Mucosa of descending colon (tissue), 3 donors: ENCODE results near the gene NUP188. TPM values are rescaled to one million over a fixed set of nuclear protein-coding genes. Genes with fewer than 3 reads are reported as not detected.

ENCODE experiments used
- ATAC-seq: fragments of 200-7000 bp; cut with Tn5 transposase; one replicate; pipeline ENCODE4 v1.9.1; 2020; ENCODE audit warnings: mild to moderate bottlenecking, moderate library complexity
- DNase-seq, 3 donors: peaks; one replicate each; pipeline ENCODE4 v3.0.0-alpha.2; 2020
- H3K36me3 ChIP-seq: fragments of 200-600 bp; one replicate; pipeline ENCODE4 v1.8.0; 2021; ENCODE audit warnings: low read depth, mild to moderate bottlenecking
- H3K4me1 ChIP-seq: fragments of 200-600 bp; one replicate; pipeline ENCODE4 v1.8.0; 2021; ENCODE audit warnings: low read depth, mild to moderate bottlenecking
- H3K4me3 ChIP-seq: fragments of 200-600 bp; one replicate; pipeline ENCODE4 v1.8.0; 2021; ENCODE audit warnings: mild to moderate bottlenecking
- H3K9me3 ChIP-seq: fragments of 200-600 bp; one replicate; pipeline ENCODE4 v1.8.0; 2021; ENCODE audit warnings: mild to moderate bottlenecking
- intact Hi-C, 2 donors: fragments of 100-400 bp; cut with DNase I in 1 of 2; cut with micrococcal nuclease in 1 of 2; formaldehyde crosslinking; loops; one replicate each; pipeline versions ENCODE4 v1.11.0 to v1.11.1; 2022; cut with DNase I, micrococcal nuclease
- total RNA-seq, 3 donors: library from RNA; stranded (reverse); fragmentation: NEBNext Ultra II Directional in 2 of 3; extraction: Animal tissue kit (Norgen Biotek cat#: 25700) in 2 of 3; gene quantifications; one replicate each; pipeline versions ENCODE4 v1.2.1 to v1.2.4, GENCODE V29; 2021 to 2023
- TF ChIP-seq, protein P1 (sequence below): fragments of 200-600 bp; IDR thresholded peaks from one replicate; pipeline ENCODE4 v1.8.0; 2022; ENCODE audit warnings: antibody characterized with exemption, mild to moderate bottlenecking
- donor health status: DM: no; HTN: no; CAD: no; lungs with moderate emphysema.
- donor health status: DM: no; HTN: no; CAD: no.
- donor health status: DM: no; HTN: yes; CAD: no.

NUP188 gene
- total RNA-seq, 3 donors from 2014 or later: 24.4 to 36.7 (median 30.4) TPM

DNA sequence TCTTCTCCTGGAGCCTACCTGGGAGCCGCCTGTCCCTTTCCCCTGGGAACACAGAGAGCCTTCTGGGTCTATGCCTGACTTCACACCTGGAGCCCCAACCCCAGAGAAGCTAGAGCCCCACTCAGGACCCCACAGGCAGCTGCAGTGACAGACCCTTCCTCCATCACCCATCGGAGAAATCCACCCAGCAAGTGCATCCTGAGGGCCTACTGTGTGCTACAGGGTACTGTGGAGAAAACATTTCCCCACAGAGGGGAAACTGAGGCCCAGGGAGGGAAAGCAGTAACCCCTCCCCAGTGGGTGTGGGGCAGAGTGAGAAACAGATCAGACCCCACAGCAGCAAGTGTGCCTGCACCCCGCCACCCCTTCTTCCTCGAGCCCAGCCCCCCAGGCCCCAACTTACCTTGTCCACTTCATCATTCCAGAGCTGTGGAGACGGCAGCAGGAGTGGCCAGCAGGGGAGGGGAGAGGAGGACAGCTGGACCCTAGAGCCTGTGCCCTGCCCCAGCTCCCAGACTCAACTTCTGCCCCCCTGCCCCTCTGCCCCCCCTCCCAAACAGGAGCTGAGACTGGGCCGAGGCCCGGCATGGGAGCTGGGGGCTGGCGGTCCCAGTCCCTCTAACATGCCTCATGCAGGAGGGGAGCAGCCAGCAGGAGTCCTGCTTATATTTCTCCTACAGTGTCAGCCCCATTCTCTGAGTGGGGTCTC lies 62.9 kb downstream of the NUP188 start:
- TF ChIP-seq, protein P1, sequence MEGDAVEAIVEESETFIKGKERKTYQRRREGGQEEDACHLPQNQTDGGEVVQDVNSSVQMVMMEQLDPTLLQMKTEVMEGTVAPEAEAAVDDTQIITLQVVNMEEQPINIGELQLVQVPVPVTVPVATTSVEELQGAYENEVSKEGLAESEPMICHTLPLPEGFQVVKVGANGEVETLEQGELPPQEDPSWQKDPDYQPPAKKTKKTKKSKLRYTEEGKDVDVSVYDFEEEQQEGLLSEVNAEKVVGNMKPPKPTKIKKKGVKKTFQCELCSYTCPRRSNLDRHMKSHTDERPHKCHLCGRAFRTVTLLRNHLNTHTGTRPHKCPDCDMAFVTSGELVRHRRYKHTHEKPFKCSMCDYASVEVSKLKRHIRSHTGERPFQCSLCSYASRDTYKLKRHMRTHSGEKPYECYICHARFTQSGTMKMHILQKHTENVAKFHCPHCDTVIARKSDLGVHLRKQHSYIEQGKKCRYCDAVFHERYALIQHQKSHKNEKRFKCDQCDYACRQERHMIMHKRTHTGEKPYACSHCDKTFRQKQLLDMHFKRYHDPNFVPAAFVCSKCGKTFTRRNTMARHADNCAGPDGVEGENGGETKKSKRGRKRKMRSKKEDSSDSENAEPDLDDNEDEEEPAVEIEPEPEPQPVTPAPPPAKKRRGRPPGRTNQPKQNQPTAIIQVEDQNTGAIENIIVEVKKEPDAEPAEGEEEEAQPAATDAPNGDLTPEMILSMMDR: no peak
- Histone ChIP-seq H3K4me1 (no peaks in the 10 kb centered on the region), H3K9me3 (no peaks in the 10 kb centered on the region), H3K4me3 (no peak overlapping the region), H3K36me3 (peaks cover 12% of the 10 kb centered on the region)
- ATAC-seq (no peak), DNase-seq (no peak)
- intact Hi-C loops: no loop called here

DNA sequence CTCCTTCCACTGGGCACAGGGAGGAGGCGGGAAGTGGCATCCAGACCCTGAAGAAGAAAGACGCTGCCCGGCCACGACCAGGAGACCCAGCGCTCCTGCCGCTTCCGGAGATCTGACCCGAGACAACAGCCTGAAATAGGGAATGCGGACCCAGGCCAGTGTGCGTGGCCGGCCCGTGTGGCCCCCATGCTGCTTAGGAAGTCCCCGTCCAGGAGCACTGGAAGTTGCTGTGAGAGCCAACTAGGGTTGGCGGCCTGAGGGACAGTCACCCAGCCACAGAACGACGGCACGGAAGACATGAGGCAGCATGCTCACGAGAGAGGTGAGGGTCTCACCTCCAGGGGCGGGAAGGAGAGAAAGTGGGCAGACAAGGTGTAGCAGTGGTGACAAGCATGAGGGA lies 63.7 kb downstream of the NUP188 start:
- no peaks in the 10 kb centered on the region for H3K9me3 ChIP-seq
- H3K4me3 ChIP-seq: no peak overlapping the region
- no peak for ATAC-seq

DNA sequence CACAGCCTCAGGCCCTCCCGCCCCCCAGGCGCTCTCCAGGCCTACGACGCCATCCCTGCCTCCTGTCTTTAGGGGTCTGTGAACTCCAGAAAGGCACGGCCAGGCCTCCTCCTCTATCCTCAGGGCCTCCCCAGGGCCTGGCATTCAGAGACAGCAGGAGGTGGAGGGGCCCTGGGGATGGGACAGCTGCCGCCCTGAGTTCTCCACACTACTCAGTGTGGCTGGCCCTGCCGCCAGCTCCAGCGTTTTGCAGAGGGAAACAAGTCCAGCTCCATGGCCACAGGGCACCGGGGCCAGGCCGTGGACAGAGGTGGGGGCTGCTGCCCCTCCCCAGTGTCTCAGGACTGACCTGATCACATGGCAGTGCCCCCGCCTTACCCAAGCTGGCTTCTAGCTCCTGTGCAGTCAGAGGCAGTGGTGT lies 64.3 kb downstream of the NUP188 start:
- DNase-seq (no peak), ATAC-seq (no peak)
- peaks cover 6% of the 10 kb centered on the region for H3K36me3 ChIP-seq
- intact Hi-C loops: no loop called here
- H3K4me1 ChIP-seq: no peaks in the 10 kb centered on the region
- no peaks in the 10 kb centered on the region for H3K9me3 ChIP-seq
- no peak overlapping the region for H3K4me3 ChIP-seq
- TF ChIP-seq, protein P1: no peak

More for the DNA sequence above, 63.7 kb downstream of the NUP188 start:
- Histone ChIP-seq H3K36me3 (peaks cover 6% of the 10 kb centered on the region), H3K4me1 (no peaks in the 10 kb centered on the region)
- TF ChIP-seq, protein P1: no peak
- DNase-seq: no peak
- intact Hi-C loops: no loop called here

DNA sequence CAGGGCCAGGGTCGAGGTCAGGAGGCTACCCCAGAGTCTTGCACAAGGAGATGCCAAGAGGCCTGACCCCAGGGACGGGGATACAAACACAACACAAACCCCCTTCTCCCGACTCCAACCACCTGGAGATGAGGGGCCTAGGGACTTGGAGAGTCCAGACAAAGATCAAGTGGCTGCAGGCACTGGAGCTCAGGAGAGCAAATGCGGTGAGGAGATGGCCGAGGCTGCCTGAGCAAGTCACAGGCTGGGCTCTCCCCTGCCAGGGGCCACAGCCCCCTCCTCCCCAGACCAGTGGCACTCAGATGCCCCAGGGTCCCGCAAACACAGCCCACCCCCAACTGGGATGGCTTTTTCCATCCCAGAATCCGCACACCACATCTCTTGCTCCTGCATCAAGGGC lies 64.8 kb downstream of the NUP188 start:
- Histone ChIP-seq H3K9me3 (no peaks in the 10 kb centered on the region), H3K4me3 (no peak overlapping the region), H3K36me3 (peaks cover 6% of the 10 kb centered on the region), H3K4me1 (no peaks in the 10 kb centered on the region)
- TF ChIP-seq, protein P1: no peak
- intact Hi-C loops: no loop called here
- DNase-seq (no peak), ATAC-seq (no peak)

DNA sequence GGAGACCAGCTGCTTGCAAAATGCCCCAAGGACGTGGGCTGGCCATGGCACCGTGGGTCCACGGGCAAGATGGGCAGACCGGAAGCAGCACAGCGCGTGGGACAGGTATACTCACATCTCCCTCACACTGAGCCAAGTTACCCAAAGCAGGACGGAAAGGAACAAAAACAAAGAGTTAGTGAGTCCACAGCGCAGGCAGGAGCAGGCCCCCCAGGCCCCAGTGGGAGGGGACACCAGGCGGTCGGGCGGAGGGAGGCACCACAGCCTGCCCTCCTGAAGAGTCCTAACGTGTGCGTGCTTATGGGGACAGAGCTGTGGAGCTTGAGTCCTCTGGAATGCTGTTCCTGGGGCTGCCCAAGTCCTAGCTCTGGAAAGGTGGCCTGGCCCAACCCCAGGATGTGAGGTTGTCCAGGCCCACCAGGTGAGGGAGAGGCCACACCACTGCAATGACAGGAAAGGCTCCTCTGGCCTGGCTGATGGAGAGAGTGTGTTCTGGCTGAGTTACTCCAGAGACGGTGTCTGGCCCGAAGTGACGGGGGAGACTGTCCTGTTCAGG lies 65.5 kb downstream of the NUP188 start:
- H3K4me1 ChIP-seq: no peaks in the 10 kb centered on the region
- intact Hi-C loops: no loop called here
- TF ChIP-seq, protein P1: no peak
- peak in 1 of 3 donors; percentile 4 for DNase-seq
- H3K36me3 ChIP-seq: peaks cover 6% of the 10 kb centered on the region
- ATAC-seq: no peak
- no peaks in the 10 kb centered on the region for H3K9me3 ChIP-seq
- H3K4me3 ChIP-seq: no peak overlapping the region
